Thoracic aorta (tissue), 2 donors: ENCODE measurements around the gene ADAMTS13. TPM values are rescaled to one million over a fixed set of nuclear protein-coding genes. Genes with fewer than 3 reads are reported as not detected.

Experiments
- ATAC-seq: fragments of 150-250 bp; one replicate; pipeline ENCODE4 v1.8.0; 2017; ENCODE audit warnings: low read depth; ENCODE audit not compliant: insufficient number of reproducible peaks, low FRiP score
- DNase-seq: peaks from one replicate; pipeline ENCODE4 v3.0.0-alpha.2; 2020; ENCODE audit warnings: low spot score
- H3K27ac ChIP-seq, 2 donors: fragments of 200-600 bp; sonication (generic); 1 replicate in 1 of 2; 2 replicates in 1 of 2; pipeline ENCODE4 v1.5.1; 2016; ENCODE audit warnings: mild to moderate bottlenecking in 2 of 2, moderate library complexity in 2 of 2
- H3K27me3 ChIP-seq: fragments of 200-600 bp; sonication (generic); replicated peaks from 2 replicates; pipeline ENCODE4 v1.6.0; 2016; ENCODE audit warnings: mild to moderate bottlenecking; ENCODE audit not compliant: insufficient read depth
- H3K36me3 ChIP-seq: fragments of 200-600 bp; sonication (generic); one replicate; pipeline ENCODE4 v1.5.1; 2016
- H3K4me1 ChIP-seq, 2 donors: fragments of 200-600 bp; sonication (generic); 1 replicate in 1 of 2; 2 replicates in 1 of 2; pipeline versions ENCODE4 v1.5.1 to v1.6.0; 2016; ENCODE audit warnings: low read depth in 2 of 2, mild to moderate bottlenecking in 1 of 2; ENCODE audit not compliant: control insufficient read depth in 1 of 2
- H3K4me3 ChIP-seq: fragments of 200-600 bp; sonication (generic); 2 replicates; pipeline ENCODE4 v1.5.1; 2016; ENCODE audit warnings: mild to moderate bottlenecking
- H3K9me3 ChIP-seq: fragments of 200-600 bp; sonication (generic); 2 replicates; pipeline ENCODE4 v1.5.1; 2016
- total RNA-seq, 2 donors: library from RNA; depleted of rRNA; stranded (reverse); fragments of >200 nt; gene quantifications; one replicate each; pipeline versions ENCODE4 v1.1.0 to v1.2.3, GENCODE V29; 2016
- TF ChIP-seq, protein P1 (sequence below): fragments of 200-600 bp; sonication (generic); IDR thresholded peaks from one replicate; pipeline ENCODE4 v1.5.1; 2019; ENCODE audit warnings: antibody characterized with exemption

Gene ADAMTS13
- total RNA-seq, 2 donors from 2014 or later = 1.3 to 6.0 TPM

DNA sequence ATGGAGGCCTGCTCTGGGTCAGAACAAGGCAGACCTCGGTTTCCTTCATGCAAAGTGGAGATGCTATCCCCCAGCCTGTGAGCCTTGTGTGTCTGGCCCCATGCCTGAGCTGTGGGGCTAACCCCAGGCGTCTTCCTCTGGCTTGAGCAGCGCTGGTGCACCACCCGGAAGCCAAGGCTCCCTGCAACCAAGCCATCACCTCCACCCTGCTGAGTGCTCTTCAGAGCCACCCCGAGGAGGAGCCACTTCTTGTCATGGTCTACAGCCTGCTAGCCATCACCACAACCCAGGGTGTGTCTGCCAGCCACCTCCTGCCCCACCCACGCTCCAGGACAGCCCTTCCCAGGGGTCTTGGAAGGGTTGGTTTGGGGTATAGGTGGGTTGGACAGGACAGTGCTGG is 20.6 kb upstream of the ADAMTS13 start:
- DNase-seq = no peak
- H3K27me3 ChIP-seq = no peaks in the 10 kb centered on the region
- H3K4me1 ChIP-seq = no peaks in the 10 kb centered on the region
- no peaks in the 10 kb centered on the region for H3K9me3 ChIP-seq
- peaks cover 11% of the 10 kb centered on the region for H3K36me3 ChIP-seq
- H3K27ac ChIP-seq = no peak overlapping the region
- TF ChIP-seq, protein P1, sequence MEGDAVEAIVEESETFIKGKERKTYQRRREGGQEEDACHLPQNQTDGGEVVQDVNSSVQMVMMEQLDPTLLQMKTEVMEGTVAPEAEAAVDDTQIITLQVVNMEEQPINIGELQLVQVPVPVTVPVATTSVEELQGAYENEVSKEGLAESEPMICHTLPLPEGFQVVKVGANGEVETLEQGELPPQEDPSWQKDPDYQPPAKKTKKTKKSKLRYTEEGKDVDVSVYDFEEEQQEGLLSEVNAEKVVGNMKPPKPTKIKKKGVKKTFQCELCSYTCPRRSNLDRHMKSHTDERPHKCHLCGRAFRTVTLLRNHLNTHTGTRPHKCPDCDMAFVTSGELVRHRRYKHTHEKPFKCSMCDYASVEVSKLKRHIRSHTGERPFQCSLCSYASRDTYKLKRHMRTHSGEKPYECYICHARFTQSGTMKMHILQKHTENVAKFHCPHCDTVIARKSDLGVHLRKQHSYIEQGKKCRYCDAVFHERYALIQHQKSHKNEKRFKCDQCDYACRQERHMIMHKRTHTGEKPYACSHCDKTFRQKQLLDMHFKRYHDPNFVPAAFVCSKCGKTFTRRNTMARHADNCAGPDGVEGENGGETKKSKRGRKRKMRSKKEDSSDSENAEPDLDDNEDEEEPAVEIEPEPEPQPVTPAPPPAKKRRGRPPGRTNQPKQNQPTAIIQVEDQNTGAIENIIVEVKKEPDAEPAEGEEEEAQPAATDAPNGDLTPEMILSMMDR = no peak
- H3K4me3 ChIP-seq = no peak overlapping the region
- no peak for ATAC-seq

DNA sequence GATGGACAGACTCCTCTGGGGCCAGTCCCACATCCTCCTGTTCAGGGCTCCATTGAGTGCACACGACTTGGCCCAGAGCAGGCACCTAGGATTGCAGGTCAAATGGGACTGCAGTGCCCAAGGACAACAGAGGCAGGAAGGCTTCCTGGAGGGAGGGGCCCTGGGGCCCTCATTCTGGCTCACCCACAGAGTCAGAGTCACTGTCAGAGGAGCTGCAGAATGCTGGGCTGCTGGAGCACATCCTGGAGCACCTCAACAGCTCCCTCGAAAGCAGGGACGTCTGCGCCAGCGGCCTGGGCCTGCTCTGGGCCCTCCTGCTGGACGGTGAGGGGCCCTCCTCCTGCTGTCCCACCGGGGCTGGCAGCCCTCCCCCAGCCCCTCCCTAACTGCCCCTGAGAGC is 19.5 kb upstream of the ADAMTS13 start:
- H3K9me3 ChIP-seq = no peaks in the 10 kb centered on the region
- H3K4me1 ChIP-seq = no peaks in the 10 kb centered on the region
- H3K27me3 ChIP-seq = no peaks in the 10 kb centered on the region
- H3K27ac ChIP-seq = no peak overlapping the region
- no peak overlapping the region for H3K4me3 ChIP-seq
- ATAC-seq (no peak), DNase-seq (no peak)
- TF ChIP-seq, protein P1 = no peak
- peaks cover 18% of the 10 kb centered on the region for H3K36me3 ChIP-seq

DNA sequence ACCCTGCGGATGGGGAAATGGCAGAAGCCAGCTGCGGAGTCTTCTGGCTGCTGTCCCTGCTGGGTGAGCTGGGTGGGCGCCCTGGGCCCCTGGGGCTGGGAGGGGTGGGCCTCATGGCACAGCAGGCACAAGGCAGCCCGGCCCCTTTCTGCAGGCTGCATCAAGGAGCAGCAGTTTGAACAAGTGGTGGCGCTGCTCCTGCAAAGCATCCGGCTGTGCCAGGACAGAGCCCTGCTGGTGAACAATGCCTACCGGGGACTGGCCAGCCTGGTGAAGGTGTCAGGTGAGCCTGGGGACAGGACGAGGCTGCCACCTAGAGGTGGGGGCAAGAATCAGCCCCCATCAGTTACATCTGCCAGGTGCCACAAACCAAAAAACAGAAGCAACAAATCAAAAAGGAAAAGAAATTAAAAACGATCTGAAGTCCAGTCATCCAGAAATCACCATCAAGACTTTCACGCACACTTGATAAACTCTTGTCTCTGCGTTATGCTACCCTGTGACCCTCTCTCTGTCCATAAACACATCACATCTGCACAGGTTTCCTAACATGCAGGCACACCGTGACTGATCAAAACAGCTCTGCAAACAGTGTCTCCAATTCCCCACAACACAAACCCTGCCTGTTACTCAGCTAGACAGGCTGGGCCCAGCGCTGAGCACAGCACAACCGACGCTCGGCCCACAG is 18.3 kb upstream of the ADAMTS13 start:
- Histone ChIP-seq H3K27ac (no peak overlapping the region), H3K27me3 (no peaks in the 10 kb centered on the region), H3K9me3 (no peaks in the 10 kb centered on the region), H3K36me3 (peaks cover 28% of the 10 kb centered on the region), H3K4me1 (no peaks in the 10 kb centered on the region), H3K4me3 (no peak overlapping the region)
- no peak for DNase-seq
- TF ChIP-seq, protein P1 = no peak
- no peak for ATAC-seq

DNA sequence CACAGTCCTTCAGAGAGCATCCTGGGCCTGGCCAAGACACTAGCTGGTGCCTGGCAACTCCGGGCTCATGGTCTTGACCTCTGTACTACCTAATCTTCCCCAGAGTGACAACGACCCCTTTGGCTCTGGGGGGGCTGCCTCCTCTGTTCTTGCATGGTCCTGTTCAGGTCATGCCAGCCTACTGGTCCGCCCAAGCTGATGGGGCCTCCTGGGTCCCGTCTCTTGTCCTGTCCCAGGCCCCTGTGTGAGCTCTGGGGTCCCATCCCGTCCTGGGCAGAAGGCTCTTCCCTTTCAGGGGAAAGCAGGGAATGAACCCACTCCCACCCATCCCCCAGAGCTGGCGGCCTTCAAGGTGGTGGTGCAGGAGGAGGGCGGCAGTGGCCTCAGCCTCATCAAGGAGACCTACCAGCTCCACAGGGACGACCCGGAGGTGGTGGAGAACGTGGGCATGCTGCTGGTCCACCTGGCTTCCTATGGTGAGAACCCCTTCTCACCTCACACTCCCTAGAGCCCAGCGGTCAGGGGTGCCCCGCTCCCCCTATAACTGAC is 17.6 kb upstream of the ADAMTS13 start:
- no peak for DNase-seq
- H3K4me3 ChIP-seq = no peak overlapping the region
- H3K27ac ChIP-seq = no peak overlapping the region
- TF ChIP-seq, protein P1 = no peak
- peaks cover 30% of the 10 kb centered on the region for H3K36me3 ChIP-seq
- H3K4me1 ChIP-seq = no peaks in the 10 kb centered on the region
- H3K27me3 ChIP-seq = no peaks in the 10 kb centered on the region
- no peaks in the 10 kb centered on the region for H3K9me3 ChIP-seq
- ATAC-seq = no peak

DNA sequence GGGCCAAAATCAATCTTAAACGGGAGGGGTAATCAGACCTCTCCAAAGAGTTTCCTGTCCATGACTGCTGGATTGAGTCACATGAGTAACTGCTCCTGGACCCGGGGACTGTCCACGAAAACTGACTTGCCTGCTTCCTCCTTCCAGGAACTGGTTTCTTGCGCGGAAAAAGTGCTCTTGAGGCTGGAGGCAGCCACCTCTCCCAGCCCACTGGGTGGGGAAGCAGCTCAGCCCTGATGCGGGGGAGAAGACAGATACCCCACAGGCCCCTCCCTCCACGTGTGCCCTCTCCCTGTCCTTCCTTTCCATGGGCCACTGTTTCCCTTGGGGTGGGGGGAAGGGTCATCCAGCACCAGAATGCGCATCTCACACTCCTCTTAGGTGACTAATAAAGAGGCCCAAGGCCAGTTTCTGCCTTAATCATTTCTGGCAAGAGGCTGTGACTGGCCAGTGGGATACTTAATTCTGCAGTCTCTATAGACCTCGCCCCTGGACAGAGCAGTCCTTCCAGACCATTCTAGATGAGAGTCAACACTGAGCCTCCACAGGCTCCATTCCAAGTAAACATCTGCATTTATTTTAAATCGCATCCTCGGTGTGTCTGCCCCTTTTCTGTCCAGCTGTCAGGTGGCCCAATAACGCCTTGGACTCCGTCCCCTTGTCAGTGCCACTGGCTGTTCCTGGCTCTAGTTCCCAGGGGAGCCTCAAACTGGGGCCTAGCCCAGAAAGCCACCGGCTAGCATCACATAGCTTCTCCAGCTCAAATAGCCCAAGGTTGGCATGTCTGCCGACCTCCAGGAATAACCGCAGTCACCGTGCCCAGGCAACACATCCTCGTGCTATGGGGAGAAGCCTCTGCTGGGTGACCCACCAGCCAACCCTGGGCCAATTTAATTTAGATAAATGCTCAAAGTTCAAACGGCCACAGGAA is 16.4 kb upstream of the ADAMTS13 start:
- ATAC-seq (no peak), DNase-seq (no peak)
- Histone ChIP-seq H3K27me3 (no peaks in the 10 kb centered on the region), H3K27ac (no peak overlapping the region), H3K4me3 (no peak overlapping the region), H3K36me3 (peaks cover 43% of the 10 kb centered on the region), H3K9me3 (no peaks in the 10 kb centered on the region), H3K4me1 (no peaks in the 10 kb centered on the region)
- TF ChIP-seq, protein P1 = no peak
